Measurements from ENCODE around the gene PLEKHA4. TPM values are rescaled to one million over a fixed set of nuclear protein-coding genes. Genes with fewer than 3 reads are reported as not detected.

Gene PLEKHA4
- total and polyA plus RNA-seq, 2 experiments from 2014 or later = 12.2 to 12.3 TPM

DNA sequence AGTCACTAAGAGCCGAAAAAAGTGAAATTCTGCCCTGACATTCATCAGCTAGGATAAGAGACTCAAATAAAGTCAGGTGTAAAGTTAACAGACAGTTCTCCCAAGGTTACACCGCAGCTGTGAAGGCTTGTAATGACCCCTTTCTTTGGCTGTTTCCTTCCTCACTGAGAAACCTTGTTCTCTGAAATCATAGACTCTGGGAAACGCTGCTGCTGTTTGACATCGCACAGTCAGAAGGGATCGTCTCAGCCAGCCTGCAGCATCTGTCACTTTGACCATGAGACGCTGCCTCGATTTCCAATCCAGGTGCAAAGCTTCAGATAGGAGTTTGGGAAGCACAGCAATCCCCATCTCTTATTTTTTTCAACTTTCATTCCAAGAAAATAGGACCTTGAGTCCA lies 58.3 kb downstream of the PLEKHA4 start (continued):
- TF ChIP-seq, protein P1, sequence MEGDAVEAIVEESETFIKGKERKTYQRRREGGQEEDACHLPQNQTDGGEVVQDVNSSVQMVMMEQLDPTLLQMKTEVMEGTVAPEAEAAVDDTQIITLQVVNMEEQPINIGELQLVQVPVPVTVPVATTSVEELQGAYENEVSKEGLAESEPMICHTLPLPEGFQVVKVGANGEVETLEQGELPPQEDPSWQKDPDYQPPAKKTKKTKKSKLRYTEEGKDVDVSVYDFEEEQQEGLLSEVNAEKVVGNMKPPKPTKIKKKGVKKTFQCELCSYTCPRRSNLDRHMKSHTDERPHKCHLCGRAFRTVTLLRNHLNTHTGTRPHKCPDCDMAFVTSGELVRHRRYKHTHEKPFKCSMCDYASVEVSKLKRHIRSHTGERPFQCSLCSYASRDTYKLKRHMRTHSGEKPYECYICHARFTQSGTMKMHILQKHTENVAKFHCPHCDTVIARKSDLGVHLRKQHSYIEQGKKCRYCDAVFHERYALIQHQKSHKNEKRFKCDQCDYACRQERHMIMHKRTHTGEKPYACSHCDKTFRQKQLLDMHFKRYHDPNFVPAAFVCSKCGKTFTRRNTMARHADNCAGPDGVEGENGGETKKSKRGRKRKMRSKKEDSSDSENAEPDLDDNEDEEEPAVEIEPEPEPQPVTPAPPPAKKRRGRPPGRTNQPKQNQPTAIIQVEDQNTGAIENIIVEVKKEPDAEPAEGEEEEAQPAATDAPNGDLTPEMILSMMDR (conservative IDR thresholded peaks at IDR 0.05; ENCODE audit: low read depth in 2 of 2) = no peak
- TF ChIP-seq, protein P2, sequence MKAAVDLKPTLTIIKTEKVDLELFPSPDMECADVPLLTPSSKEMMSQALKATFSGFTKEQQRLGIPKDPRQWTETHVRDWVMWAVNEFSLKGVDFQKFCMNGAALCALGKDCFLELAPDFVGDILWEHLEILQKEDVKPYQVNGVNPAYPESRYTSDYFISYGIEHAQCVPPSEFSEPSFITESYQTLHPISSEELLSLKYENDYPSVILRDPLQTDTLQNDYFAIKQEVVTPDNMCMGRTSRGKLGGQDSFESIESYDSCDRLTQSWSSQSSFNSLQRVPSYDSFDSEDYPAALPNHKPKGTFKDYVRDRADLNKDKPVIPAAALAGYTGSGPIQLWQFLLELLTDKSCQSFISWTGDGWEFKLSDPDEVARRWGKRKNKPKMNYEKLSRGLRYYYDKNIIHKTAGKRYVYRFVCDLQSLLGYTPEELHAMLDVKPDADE (IDR thresholded peaks at IDR 0.05) = no peak
- TF ChIP-seq, protein P3, sequence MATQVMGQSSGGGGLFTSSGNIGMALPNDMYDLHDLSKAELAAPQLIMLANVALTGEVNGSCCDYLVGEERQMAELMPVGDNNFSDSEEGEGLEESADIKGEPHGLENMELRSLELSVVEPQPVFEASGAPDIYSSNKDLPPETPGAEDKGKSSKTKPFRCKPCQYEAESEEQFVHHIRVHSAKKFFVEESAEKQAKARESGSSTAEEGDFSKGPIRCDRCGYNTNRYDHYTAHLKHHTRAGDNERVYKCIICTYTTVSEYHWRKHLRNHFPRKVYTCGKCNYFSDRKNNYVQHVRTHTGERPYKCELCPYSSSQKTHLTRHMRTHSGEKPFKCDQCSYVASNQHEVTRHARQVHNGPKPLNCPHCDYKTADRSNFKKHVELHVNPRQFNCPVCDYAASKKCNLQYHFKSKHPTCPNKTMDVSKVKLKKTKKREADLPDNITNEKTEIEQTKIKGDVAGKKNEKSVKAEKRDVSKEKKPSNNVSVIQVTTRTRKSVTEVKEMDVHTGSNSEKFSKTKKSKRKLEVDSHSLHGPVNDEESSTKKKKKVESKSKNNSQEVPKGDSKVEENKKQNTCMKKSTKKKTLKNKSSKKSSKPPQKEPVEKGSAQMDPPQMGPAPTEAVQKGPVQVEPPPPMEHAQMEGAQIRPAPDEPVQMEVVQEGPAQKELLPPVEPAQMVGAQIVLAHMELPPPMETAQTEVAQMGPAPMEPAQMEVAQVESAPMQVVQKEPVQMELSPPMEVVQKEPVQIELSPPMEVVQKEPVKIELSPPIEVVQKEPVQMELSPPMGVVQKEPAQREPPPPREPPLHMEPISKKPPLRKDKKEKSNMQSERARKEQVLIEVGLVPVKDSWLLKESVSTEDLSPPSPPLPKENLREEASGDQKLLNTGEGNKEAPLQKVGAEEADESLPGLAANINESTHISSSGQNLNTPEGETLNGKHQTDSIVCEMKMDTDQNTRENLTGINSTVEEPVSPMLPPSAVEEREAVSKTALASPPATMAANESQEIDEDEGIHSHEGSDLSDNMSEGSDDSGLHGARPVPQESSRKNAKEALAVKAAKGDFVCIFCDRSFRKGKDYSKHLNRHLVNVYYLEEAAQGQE (IDR thresholded peaks at IDR 0.05; ENCODE audit: unreplicated experiment) = no peak
- TF ChIP-seq EZH2 (IDR thresholded peaks at IDR 0.05; ENCODE audit: low read depth, unreplicated experiment) (no peak), POLR2AphosphoS5 (IDR thresholded peaks at IDR 0.05; ENCODE audit: low read depth) (no peak), STAT1 (IDR thresholded peaks at IDR 0.05; ENCODE audit: unreplicated experiment) (no peak), JUNB (IDR thresholded peaks at IDR 0.05; ENCODE audit: unreplicated experiment) (no peak), NANOG (IDR thresholded peaks at IDR 0.05; ENCODE audit: borderline replicate concordance) (no peak)

DNA sequence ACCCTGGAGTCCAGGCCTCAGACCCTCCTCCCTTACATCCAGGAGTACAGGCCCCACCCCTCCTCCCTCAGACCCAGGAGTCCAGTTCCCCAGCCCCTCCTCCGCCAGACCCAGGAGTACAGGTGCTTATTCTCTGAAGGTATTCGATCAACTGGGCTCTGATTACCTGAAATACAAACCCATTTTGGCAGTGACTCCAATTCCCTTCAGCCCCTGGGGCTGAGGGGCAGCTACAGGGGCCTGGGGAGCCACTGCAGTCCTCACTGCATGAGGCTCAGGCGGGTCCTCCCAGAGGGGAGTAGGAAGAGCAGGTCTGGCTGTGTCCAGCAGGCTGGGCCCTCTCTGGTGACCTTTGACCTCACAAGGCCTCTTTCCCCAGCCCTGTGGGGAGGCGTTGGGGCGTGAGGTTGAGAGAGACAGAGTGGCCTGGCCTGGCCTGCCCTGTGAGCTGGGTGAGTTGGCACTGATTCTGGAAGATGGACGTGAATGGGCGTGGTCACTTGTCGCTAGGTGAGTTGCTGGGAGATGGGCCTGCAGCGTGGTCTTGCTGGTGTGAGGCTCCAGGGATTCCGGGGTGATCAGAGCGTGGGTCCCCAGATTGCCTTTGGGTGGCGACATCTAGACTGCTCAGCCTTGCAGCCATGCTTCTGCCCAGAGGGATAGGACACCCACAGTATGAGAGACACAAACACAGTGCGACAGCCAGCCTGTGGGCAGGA lies 60.7 kb downstream of the PLEKHA4 start:
- Histone ChIP-seq H3K4me2 (peak overlapping the region; percentile 70), H3K9me2 (ENCODE audit: insufficient read depth) (no peaks in the 10 kb centered on the region), H3K79me2 (replicated peaks; ENCODE audit: insufficient read depth) (0 out of 2 replicates have a peak, but pooled peaks cover 3% of the 10 kb centered on the region), H3K27me3 (ENCODE audit: insufficient read depth) (peaks cover 8% of the 10 kb centered on the region; the same call in 1 of the 2 replicates), H2AFZ (no peak overlapping the region), H3K27ac (ENCODE audit: low read depth) (peak overlapping the region; percentile 51; the same call in 1 of the 2 replicates), H4K20me1 (replicated peaks; ENCODE audit: insufficient read depth) (no peaks in the 10 kb centered on the region), H3F3A (replicated peaks; ENCODE audit: low read depth) (peaks cover 19% of the 10 kb centered on the region), H3K4me1 (ENCODE audit: insufficient read depth) (peaks cover 19% of the 10 kb centered on the region), H3K4me3 (0 out of 2 replicates have a peak overlapping the region, but pooled peaks have one; percentile 19), H3K36me3 (ENCODE audit: insufficient read depth) (no peaks in the 10 kb centered on the region)
- peaks cover 38% of the 10 kb centered on the region for H3K4me1 Mint-ChIP-seq
- peak; percentile 5 for ATAC-seq
- H3K27ac Mint-ChIP-seq = peak overlapping the region; percentile 93
- H3K4me3 Mint-ChIP-seq = peak overlapping the region; percentile 9
- DNase-seq (ENCODE audit: low spot score) = peak; percentile 75
- no peaks in the 10 kb centered on the region for H3K9me3 Mint-ChIP-seq
- no peaks in the 10 kb centered on the region; the same call in 2 of the 3 replicates for H3K36me3 Mint-ChIP-seq (ENCODE audit: low read depth)
- TF ChIP-seq ZNF114 (CRISPR knock-in tag; IDR thresholded peaks at IDR 0.05) (no peak), NANOG (IDR thresholded peaks at IDR 0.05; ENCODE audit: borderline replicate concordance) (no peak), STAT1 (IDR thresholded peaks at IDR 0.05; ENCODE audit: unreplicated experiment) (no peak)
- TF ChIP-seq, protein P1 (conservative IDR thresholded peaks at IDR 0.05; ENCODE audit: low read depth in 2 of 2) = peak; percentile 31 to 60; a peak in 3 of 4 replicates
- peaks cover 33% of the 10 kb centered on the region for H3K27me3 Mint-ChIP-seq (ENCODE audit: insufficient read depth, low read depth, poor library complexity)
